ENCODE data around the gene USF1.

The USF1 gene, protein sequence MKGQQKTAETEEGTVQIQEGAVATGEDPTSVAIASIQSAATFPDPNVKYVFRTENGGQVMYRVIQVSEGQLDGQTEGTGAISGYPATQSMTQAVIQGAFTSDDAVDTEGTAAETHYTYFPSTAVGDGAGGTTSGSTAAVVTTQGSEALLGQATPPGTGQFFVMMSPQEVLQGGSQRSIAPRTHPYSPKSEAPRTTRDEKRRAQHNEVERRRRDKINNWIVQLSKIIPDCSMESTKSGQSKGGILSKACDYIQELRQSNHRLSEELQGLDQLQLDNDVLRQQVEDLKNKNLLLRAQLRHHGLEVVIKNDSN

DNA sequence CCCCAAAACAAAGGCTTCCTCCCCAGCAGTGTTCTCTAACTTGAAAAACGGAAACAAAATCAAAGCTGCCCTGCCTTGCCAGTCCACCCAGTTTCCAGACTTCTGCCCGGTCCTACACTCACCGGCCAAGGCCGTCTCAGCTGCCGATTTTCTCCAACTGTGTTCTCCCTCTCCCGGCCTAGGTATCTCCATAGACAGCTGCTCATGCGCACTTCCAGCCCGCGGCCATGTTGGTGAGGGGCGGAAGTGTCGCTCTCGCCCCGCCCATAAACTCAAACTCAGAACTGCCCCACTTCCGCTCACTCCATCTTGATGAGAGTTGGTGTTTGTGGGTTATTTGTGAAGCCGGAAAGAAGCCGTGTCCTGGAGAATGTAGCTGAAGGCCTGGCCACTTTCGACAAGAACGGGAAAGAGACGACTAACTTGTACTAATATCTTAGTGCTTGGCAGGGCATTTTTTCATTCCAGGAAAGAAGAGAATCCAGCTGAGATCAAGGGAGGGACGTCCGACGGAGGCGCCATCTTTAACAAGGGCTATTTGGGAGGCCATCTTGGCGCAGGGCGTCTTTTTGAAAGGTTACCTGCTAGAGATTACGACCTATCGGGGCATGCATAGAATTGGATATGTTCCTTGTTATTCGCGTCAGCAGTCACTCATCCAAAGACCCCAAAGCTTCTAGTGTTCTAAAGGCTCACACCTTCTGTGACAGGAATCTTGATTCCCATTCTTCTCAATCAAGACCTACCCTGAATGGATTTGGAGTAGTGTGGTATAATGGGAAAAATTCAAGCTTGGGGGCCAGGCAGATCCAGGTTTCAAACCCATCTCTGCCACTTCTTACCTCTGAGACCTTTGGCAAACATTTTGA, at the start of gene USF1:
Gene USF1, minus strand, starts transcription at position 242 of the 869 bp plus-strand sequence. CDS start 2,702 bp downstream, outside the sequence.
- H3K36me3 ChIP-seq (ENCODE audit: insufficient read depth, low read length), result 0 out of 2 replicates have a peak, but pooled peaks cover 3% of the 10 kb centered on the region
- H3K9me3 ChIP-seq (ENCODE audit: control insufficient read depth, insufficient read depth, low read length), result no peaks in the 10 kb centered on the region
- H3K4me1 ChIP-seq (ENCODE audit: insufficient read depth, low read length), result peaks cover 5% of the 10 kb centered on the region; the same call in 1 of the 2 replicates
- peak within 1 kb of the TSS; percentile 96 for H3K9ac ChIP-seq (ENCODE audit: low read depth, low read length)

DNA sequence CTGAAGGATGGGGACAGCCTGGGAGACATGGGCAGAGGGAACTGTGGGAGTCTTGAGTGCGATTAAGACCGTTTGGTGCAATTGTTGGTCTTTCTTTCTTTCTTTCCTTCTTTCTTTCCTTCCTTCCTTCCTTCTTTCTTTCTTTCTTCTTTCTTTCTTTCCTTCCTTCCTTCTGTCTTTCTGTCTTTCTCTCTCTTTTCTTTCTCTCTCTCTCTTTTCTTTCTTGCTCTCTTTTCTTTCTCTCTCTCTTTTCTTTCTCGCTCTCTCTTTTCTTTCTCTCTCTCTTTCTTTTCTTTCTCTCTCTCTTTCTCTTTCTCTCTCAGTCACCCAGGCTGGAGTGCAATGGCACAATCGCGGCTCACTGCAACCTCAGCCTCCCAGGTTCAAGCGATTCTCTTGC, 49.5 kb upstream of the USF1 start:
- no peaks in the 10 kb centered on the region for H3K4me1 ChIP-seq (ENCODE audit: insufficient read depth, low read length)
- no peak overlapping the region for H3K9ac ChIP-seq (ENCODE audit: low read depth, low read length)
- no peaks in the 10 kb centered on the region for H3K36me3 ChIP-seq (ENCODE audit: insufficient read depth, low read length)
- no peaks in the 10 kb centered on the region for H3K9me3 ChIP-seq (ENCODE audit: control insufficient read depth, insufficient read depth, low read length)

DNA sequence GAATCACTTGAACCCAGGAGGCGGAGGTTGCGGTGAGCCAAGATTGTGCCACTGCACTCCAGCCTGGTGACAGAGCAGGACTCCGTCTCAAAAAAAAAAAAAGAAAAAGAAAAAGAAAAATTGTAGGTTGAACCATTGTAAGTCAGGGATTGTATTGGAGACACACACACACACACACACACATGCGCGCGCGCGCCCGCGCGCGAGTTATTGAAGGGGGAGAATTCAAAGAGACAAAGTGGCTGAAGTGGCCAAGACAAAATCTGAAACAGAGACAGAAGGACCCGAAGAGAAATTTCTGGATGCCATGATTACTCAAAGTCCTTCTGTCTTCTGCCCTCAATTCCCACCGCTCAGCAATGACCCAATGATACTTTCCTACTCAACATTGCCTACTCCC, 48.7 kb upstream of the USF1 start:
- no peaks in the 10 kb centered on the region for H3K4me1 ChIP-seq (ENCODE audit: insufficient read depth, low read length)
- no peaks in the 10 kb centered on the region for H3K36me3 ChIP-seq (ENCODE audit: insufficient read depth, low read length)
- no peak overlapping the region for H3K9ac ChIP-seq (ENCODE audit: low read depth, low read length)
- H3K9me3 ChIP-seq (ENCODE audit: control insufficient read depth, insufficient read depth, low read length), result no peaks in the 10 kb centered on the region

DNA sequence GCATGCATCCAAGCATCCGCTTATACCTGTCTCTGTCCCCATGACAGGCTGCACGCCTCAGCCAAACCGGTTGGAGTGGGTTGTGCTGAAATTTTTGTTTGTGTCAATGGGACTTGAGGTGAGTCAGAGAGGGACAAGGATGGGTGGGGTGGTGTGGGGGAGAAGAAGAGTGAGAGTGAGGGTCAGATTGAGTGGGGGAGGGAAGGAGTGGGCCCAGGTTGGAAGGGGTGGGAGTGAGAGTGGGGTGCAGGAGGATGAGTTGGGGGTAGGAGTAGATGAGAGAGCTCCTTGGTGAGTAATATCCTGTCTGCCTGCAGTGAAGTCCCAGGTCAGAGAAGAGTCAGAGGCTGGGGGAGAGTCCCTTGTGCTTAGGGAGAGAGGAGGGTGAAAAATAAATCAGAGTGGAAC, 46.8 kb upstream of the USF1 start:
- H3K9ac ChIP-seq (ENCODE audit: low read depth, low read length), result no peak overlapping the region

DNA sequence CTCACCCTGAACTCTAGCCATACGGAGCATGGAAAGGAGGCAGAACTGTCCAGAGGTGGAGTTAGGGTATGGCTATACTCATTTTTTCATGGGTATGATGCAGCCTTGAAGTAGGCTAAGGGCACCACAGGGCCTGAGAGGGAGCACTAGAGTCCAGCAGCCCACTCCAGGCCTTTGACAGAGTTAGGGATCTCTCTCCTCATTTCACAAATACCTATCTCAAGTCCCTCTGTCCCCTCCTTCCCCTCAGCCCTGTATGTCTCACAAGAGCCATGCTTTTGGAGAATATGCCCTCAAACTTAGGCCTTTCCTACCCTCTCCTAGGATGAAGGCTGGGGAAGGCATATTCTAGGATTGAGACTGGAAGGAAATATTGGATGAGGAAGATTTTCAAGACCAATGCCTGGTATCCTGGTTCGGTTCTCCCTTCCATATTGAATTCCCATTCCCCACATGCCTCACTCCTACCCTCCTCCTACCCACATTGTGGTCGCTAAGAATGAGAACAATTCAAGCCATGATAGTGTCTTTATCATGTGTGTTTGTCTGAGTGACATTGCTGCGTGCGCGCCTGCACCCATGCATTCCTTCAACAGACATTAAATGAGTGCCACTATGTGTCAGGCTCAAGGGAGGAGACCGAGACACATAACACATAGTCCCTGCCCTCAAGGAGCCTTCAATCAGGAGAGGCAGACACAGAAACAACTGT, 46.2 kb upstream of the USF1 start:
- Histone ChIP-seq H3K9me3 (ENCODE audit: control insufficient read depth, insufficient read depth, low read length) (no peaks in the 10 kb centered on the region), H3K4me1 (ENCODE audit: insufficient read depth, low read length) (no peaks in the 10 kb centered on the region; the same call in 1 of the 2 replicates), H3K36me3 (ENCODE audit: insufficient read depth, low read length) (no peaks in the 10 kb centered on the region), H3K9ac (ENCODE audit: low read depth, low read length) (no peak overlapping the region)

More for the DNA sequence above, 46.8 kb upstream of the USF1 start:
- no peaks in the 10 kb centered on the region for H3K36me3 ChIP-seq (ENCODE audit: insufficient read depth, low read length)
- no peaks in the 10 kb centered on the region; the same call in 1 of the 2 replicates for H3K4me1 ChIP-seq (ENCODE audit: insufficient read depth, low read length)
- H3K9me3 ChIP-seq (ENCODE audit: control insufficient read depth, insufficient read depth, low read length), result no peaks in the 10 kb centered on the region

DNA sequence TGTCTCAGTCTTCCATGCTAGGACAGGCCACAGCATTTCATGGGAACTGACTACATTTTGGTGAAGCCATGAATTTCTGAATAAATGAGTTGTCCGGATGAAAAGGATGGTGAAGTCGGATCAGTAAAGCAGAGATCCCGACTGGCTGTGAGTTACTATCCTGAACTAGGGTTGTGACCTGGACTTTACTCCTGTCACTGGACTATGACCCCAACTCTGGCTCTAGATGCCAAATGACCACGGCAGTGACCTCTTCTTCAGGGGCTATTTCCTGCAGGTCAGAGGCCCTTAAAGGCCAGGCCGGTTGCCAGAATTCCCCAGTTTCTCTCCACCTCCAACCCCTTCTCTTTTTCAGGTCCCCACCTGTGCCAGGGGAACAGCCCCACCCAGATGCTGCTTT, 45.3 kb upstream of the USF1 start:
- Histone ChIP-seq H3K36me3 (ENCODE audit: insufficient read depth, low read length) (no peaks in the 10 kb centered on the region), H3K9me3 (ENCODE audit: control insufficient read depth, insufficient read depth, low read length) (no peaks in the 10 kb centered on the region), H3K4me1 (ENCODE audit: insufficient read depth, low read length) (peaks cover 1% of the 10 kb centered on the region; the same call in 1 of the 2 replicates), H3K9ac (ENCODE audit: low read depth, low read length) (no peak overlapping the region)

DNA sequence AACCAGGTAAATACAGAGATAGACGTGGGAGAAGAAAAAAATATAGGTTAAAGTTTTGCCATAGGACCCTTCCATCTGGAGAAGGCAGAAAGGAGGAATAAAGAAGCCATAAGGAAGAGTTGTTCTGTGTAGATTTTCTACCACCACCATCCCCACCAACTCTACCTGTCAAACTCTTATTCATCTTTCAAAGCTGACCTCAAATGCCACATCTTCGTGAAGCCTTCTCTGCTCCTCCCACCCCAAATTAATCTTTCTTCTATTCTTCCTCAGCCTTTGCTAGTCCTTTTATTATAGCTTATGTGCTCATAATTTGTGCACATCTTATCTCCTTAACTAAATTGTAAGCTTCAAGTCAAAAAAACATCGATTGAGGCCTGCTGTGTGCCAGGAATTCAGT, 44.8 kb upstream of the USF1 start:
- Histone ChIP-seq H3K9ac (ENCODE audit: low read depth, low read length) (no peak overlapping the region), H3K9me3 (ENCODE audit: control insufficient read depth, insufficient read depth, low read length) (no peaks in the 10 kb centered on the region), H3K4me1 (ENCODE audit: insufficient read depth, low read length) (peaks cover 5% of the 10 kb centered on the region; the same call in 1 of the 2 replicates), H3K36me3 (ENCODE audit: insufficient read depth, low read length) (no peaks in the 10 kb centered on the region)

DNA sequence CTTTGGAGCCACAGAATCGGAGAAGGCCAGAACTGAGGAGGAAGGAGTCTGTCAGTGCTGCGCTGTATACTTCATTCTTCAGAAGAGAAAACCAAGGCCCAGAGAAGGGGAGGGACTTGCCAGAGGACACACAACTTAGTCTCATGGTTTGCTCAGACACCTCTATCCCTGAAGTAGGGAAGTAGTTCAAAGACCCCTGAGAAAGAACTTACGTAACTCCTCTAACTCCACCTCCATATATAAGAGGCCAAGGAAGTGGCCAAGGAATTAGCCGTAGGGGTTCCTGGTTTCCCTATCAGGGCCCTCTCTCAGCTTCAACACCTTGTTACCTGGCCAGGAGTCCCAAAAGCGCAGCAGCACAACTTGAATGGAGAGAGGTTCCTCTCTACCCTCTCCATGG, 44.2 kb upstream of the USF1 start:
- peaks cover 9% of the 10 kb centered on the region; the same call in 1 of the 2 replicates for H3K4me1 ChIP-seq (ENCODE audit: insufficient read depth, low read length)
- H3K9ac ChIP-seq (ENCODE audit: low read depth, low read length), result no peak overlapping the region
- H3K36me3 ChIP-seq (ENCODE audit: insufficient read depth, low read length), result no peaks in the 10 kb centered on the region
- H3K9me3 ChIP-seq (ENCODE audit: control insufficient read depth, insufficient read depth, low read length), result no peaks in the 10 kb centered on the region

DNA sequence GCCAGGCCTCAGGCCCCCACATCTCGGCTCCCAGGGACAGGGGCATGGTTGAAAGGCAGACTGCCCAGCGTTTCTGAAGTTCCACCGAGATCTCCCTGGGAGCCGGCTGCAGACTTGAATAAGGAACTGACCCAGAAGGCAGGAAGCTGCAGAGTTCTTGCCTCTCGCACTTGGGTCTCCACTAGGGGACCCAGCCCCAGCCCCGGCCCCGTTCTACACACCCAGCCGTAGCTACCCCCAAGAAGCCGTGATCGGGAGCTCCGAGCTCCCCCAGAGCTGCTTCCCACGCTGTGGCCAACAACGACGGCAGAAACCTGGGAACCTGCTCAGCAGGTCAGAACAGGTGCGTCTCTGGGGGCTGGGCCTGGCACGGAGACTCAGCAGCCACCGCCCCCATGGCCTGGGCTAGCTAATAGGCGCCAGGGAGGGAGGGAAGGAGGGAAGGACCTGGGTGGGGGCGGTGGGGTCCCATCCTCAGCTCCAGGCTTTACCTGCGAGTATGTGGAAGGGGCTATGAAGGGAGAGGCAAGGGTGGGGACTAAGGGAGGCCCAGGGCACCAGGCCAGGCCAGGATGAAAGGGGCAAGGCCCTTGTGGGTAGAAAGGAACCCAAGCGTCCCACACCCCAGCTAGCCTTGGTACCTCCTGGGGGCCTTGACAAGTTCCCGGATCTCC, 43.6 kb upstream of the USF1 start, which contains the start of gene NECTIN4:
Gene NECTIN4, minus strand, starts transcription at position 308 of the 674 bp plus-strand sequence. Its CDS starts 262 bp downstream, at position 46.
- Histone ChIP-seq H3K9ac (ENCODE audit: low read depth, low read length) (no peak within 1 kb of the TSS), H3K4me1 (ENCODE audit: insufficient read depth, low read length) (peaks cover 13% of the 10 kb centered on the region; the same call in 1 of the 2 replicates)

DNA sequence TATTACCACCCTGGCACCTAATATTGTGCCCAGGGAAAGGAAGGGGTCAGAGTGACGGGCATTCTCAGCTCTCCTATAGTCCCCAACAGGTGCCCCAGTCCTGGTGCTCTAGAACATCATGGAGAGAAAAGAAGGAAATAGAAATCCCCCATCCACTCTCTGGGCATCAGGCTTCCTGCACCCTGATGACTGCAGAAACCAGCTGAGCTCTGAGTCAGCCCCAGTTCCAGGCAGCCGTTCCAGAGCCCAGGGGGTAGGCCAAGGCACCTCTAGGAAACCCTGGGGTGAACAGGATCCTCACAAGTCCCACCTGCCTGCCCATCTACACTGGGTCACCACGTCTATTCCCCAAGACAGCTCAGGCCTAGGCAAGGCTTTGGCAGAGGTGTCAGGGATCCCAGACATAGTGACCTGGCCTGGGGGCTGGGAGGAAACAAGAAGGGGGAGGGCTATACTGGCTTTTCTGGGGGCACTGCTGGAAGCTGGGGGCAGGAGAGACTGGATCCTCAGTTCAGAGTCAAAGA, 42.9 kb upstream of the USF1 start:
- peaks cover 16% of the 10 kb centered on the region; the same call in 1 of the 2 replicates for H3K4me1 ChIP-seq (ENCODE audit: insufficient read depth, low read length)
- H3K9me3 ChIP-seq (ENCODE audit: control insufficient read depth, insufficient read depth, low read length), result no peaks in the 10 kb centered on the region
- no peaks in the 10 kb centered on the region for H3K36me3 ChIP-seq (ENCODE audit: insufficient read depth, low read length)
- no peak overlapping the region for H3K9ac ChIP-seq (ENCODE audit: low read depth, low read length)

More for the DNA sequence above, 43.6 kb upstream of the USF1 start, which contains the start of gene NECTIN4:
- Histone ChIP-seq H3K9me3 (ENCODE audit: control insufficient read depth, insufficient read depth, low read length) (no peaks in the 10 kb centered on the region), H3K36me3 (ENCODE audit: insufficient read depth, low read length) (no peaks in the 10 kb centered on the region)

DNA sequence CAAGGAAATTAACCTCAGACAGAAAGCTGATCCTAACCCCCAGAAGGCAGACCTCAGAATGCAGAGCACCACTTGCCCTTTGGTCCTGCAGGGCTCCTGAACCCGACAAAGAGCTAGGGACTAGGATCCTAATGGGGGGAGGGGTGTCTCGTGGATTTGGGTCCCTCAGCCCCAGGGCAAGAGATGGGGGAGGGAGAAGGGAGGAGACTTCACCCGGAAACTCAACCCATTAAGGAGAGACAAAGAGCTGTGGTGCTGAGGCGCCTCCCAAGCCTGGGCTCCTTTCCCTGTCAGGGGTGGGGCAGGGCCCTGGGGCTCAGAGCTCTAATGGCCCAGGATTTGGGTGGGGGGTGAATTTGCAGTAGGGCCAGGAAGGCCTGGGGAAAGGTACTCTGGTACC, 40.7 kb upstream of the USF1 start:
- Histone ChIP-seq H3K36me3 (ENCODE audit: insufficient read depth, low read length) (no peaks in the 10 kb centered on the region), H3K9me3 (ENCODE audit: control insufficient read depth, insufficient read depth, low read length) (no peaks in the 10 kb centered on the region), H3K4me1 (ENCODE audit: insufficient read depth, low read length) (peaks cover 21% of the 10 kb centered on the region; the same call in 1 of the 2 replicates), H3K9ac (ENCODE audit: low read depth, low read length) (no peak overlapping the region)

DNA sequence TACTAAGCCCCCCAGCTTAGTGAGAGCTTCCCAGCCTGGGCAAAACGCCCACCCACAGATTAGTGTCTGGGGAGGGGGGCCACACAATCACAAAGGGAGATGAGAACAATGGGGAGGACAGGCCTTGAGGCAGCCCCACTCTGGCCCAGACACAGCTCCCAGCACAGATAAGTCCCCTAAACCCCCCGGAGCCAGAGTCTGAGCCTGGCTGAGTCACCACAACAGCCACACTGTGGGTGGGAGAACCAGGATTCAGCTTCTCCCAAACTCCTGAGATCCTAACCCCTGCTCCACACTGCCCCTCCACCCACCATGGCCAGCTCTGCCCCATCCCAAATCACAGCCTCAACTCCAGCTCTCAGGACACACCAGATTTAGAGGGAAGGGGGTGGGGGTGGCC, 39.4 kb upstream of the USF1 start:
- Histone ChIP-seq H3K9ac (ENCODE audit: low read depth, low read length) (no peak overlapping the region), H3K9me3 (ENCODE audit: control insufficient read depth, insufficient read depth, low read length) (no peaks in the 10 kb centered on the region), H3K36me3 (ENCODE audit: insufficient read depth, low read length) (no peaks in the 10 kb centered on the region), H3K4me1 (ENCODE audit: insufficient read depth, low read length) (peaks cover 21% of the 10 kb centered on the region; the same call in 1 of the 2 replicates)

DNA sequence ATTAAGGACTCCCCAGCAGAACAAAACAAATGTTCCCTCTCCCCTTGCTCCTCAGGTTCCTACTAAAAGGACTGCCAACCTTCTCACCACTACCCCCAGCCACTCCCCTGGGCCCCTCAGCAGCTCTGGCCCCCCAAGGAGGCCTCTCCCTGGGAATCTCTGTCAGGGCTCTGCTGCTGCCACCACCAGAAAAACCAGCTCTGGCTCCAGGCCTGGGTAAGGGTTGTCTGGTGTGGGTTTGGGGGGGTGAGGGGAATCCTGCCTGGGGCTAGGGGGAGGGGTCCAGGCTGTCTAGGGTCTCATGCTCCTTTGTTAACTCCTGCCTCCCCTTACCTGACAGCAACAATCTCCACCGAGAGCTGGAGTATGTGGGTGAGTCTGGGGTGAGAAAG, 38.8 kb upstream of the USF1 start:
- H3K36me3 ChIP-seq (ENCODE audit: insufficient read depth, low read length), result no peaks in the 10 kb centered on the region
- no peak overlapping the region for H3K9ac ChIP-seq (ENCODE audit: low read depth, low read length)
- H3K4me1 ChIP-seq (ENCODE audit: insufficient read depth, low read length), result peaks cover 21% of the 10 kb centered on the region; the same call in 1 of the 2 replicates
- H3K9me3 ChIP-seq (ENCODE audit: control insufficient read depth, insufficient read depth, low read length), result no peaks in the 10 kb centered on the region
